ENCODE results near the gene NRIP1.
"Not testable (repeated sequence)": the region's sequence is repeated elsewhere in the genome, so short reads cannot be mapped to it uniquely, and the experiment has no call there.

- TF ChIP-seq CTCF, POLR2A (IDR thresholded peaks at IDR 0.05): not testable (repeated sequence)
Measured at GRCh38 chr21:14927324-14927723, 137.5 kb downstream of the NRIP1 start.

Data from tibial nerve (tissue), 3 donors.